Stomach (tissue), 9 donors: ENCODE measurements around the gene TBXAS1. TPM values are rescaled to one million over a fixed set of nuclear protein-coding genes. Genes with fewer than 3 reads are reported as not detected.

Experiments
- DNase-seq, 2 donors: peaks; one replicate each; pipeline versions ENCODE4 v3.0.0 to v3.0.0-alpha.2; 2013 to 2019
- H3K27ac ChIP-seq, 5 donors: fragments of 200-600 bp in 4 of 5; sonication (generic) in 4 of 5; one replicate each; pipeline ENCODE4 v1.5.1; 2013 to 2019; ENCODE audit warnings: mild to moderate bottlenecking in 1 of 5, moderate library complexity in 1 of 5
- H3K27me3 ChIP-seq, 3 donors: fragments of 200-600 bp; sonication (generic); one replicate each; pipeline ENCODE4 v1.5.1; 2017 to 2019; ENCODE audit warnings: mixed run types in 1 of 3
- H3K36me3 ChIP-seq, 4 donors: fragments of 200-600 bp; sonication (generic); 1 replicate in 3 of 4; 2 replicates in 1 of 4; pipeline ENCODE4 v1.5.1; 2016 to 2019
- H3K4me1 ChIP-seq, 4 donors: fragments of 200-600 bp; sonication (generic); one replicate each; pipeline ENCODE4 v1.5.1; 2016 to 2019
- H3K4me3 ChIP-seq, 4 donors: fragments of 200-600 bp; sonication (generic) in 3 of 4; one replicate each; pipeline ENCODE4 v1.5.1; 2016 to 2019; ENCODE audit warnings: mild to moderate bottlenecking in 1 of 4
- H3K9me3 ChIP-seq, 4 donors: fragments of 200-600 bp; sonication (generic); one replicate each; pipeline ENCODE4 v1.5.1; 2016 to 2019
- EP300 ChIP-seq: sonication (generic); formaldehyde crosslinking; IDR thresholded peaks from one replicate; pipeline ENCODE4 v1.6.1; 2017; ENCODE audit warnings: antibody characterized with exemption
- POLR2A ChIP-seq, 4 donors: fragments of 450-650 bp; IDR thresholded peaks; one replicate each; pipeline ENCODE4 v1.6.1; 2016; ENCODE audit warnings: antibody characterized with exemption in 4 of 4, control low read depth in 2 of 4, mild to moderate bottlenecking in 1 of 4, moderate library complexity in 1 of 4
- POLR2AphosphoS5 ChIP-seq, 3 donors: sonication (generic); formaldehyde crosslinking; IDR thresholded peaks; one replicate each; pipeline ENCODE4 v1.6.1; 2016; ENCODE audit warnings: antibody characterized with exemption in 3 of 3
- WGBS, 5 donors: extraction: QIAGEN DNeasy Blood & Tissue Kit in 3 of 5; methylation state at CpG; one replicate each; pipeline versions ENCODE4 v1.1.5 to v1.1.7; 2013 to 2018; 5-methylcytosine and 5-hydroxymethylcytosine counted together
- intact Hi-C: fragments of 100-400 bp; cut with DNase I; formaldehyde crosslinking; loops from one replicate; pipeline ENCODE4 v1.15.1; 2023; ENCODE audit warnings: low total_unique reads
- polyA plus RNA-seq, 3 donors: library from polyadenylated mRNA; stranded (reverse); fragments of 200-250 nt; gene quantifications; one replicate each; pipeline ENCODE4 v1.2.3, GENCODE V29; 2013
- total RNA-seq, 5 donors: library from RNA; depleted of rRNA; stranded (reverse); fragments of >200 nt; gene quantifications; one replicate each; pipeline versions ENCODE4 v1.1.0 to v1.2.3, GENCODE V29; 2014 to 2016
- TF ChIP-seq, protein P1 (sequence below), 7 experiments: fragments of 450-650 bp in 4 of 7; fragments of 200-600 bp in 3 of 7; sonication (generic) in 3 of 7; IDR thresholded peaks; one replicate each; pipeline ENCODE4 v1.5.1; 2016 to 2019; ENCODE audit warnings: antibody characterized with exemption in 7 of 7, control low read depth in 2 of 7, mild to moderate bottlenecking in 1 of 7
- donor health status: healthy with polysubstance abuse.
- donor health status: Bipolar disorder and iron deficiency.
- donor health status: healthy.

The TBXAS1 gene
- total and polyA plus RNA-seq, 8 donors = 1.4 to 92.8 (median 15.1) TPM

GRCh38 chr7:139932531-139932930 lies 103.5 kb downstream of the TBXAS1 start:
- Histone ChIP-seq H3K27me3 (no peaks in the 10 kb centered on the region), H3K36me3 (no peaks in the 10 kb centered on the region), H3K4me3 (no peak overlapping the region), H3K27ac (no peak overlapping the region), H3K9me3 (no peaks in the 10 kb centered on the region), H3K4me1 (peaks cover 0 to 14% (median 9%) of the 10 kb centered on the region in 4 donors)
- no peak for DNase-seq
- TF ChIP-seq POLR2AphosphoS5 (IDR thresholded peaks at IDR 0.05) (no peak), POLR2A (IDR thresholded peaks at IDR 0.05) (no peak)
- intact Hi-C loops = no loop called here

- H3K27me3 ChIP-seq = no peaks in the 10 kb centered on the region
- H3K4me1 ChIP-seq = peaks cover 0 to 15% (median 8%) of the 10 kb centered on the region in 4 donors
- no peak overlapping the region for H3K27ac ChIP-seq
- TF ChIP-seq, protein P1, sequence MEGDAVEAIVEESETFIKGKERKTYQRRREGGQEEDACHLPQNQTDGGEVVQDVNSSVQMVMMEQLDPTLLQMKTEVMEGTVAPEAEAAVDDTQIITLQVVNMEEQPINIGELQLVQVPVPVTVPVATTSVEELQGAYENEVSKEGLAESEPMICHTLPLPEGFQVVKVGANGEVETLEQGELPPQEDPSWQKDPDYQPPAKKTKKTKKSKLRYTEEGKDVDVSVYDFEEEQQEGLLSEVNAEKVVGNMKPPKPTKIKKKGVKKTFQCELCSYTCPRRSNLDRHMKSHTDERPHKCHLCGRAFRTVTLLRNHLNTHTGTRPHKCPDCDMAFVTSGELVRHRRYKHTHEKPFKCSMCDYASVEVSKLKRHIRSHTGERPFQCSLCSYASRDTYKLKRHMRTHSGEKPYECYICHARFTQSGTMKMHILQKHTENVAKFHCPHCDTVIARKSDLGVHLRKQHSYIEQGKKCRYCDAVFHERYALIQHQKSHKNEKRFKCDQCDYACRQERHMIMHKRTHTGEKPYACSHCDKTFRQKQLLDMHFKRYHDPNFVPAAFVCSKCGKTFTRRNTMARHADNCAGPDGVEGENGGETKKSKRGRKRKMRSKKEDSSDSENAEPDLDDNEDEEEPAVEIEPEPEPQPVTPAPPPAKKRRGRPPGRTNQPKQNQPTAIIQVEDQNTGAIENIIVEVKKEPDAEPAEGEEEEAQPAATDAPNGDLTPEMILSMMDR (IDR thresholded peaks at IDR 0.05) = no peak
- no peak for TF ChIP-seq POLR2A (IDR thresholded peaks at IDR 0.05)
- no peak for TF ChIP-seq EP300
- TF ChIP-seq POLR2AphosphoS5 (IDR thresholded peaks at IDR 0.05) = peak in 1 of 3 donors; percentile 49
- DNase-seq = peak in 1 of 2 donors; percentile 54
- 42 to 58% (median 50%) methylated on average over 2 of the region's 2 CpGs for WGBS, 5 donors
- intact Hi-C loops = no loop called here
- no peaks in the 10 kb centered on the region for H3K36me3 ChIP-seq
- H3K4me3 ChIP-seq = no peak overlapping the region
- H3K9me3 ChIP-seq = no peaks in the 10 kb centered on the region
Observed at GRCh38 chr7:139936760-139937310, 107.8 kb downstream of the TBXAS1 start.

DNA sequence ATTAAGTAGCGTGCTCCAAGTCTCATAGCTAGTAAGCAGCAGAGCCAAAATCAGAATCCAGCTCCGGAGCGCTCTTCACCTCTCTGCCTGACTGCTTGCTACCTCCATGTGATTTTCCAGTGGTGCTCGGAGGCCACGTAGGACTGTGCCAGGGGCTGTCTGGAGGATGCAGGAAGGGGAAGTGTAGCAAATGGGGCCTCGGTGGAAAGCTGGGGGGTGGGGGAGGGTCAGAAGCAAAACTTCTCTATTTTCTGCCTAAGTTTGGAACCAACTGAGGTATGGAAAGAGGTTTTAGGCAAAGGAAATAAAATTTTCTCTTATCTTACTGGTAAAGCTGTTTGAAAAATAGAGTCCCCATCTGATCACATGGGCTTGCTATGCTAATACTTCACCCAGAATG lies 108.7 kb downstream of the TBXAS1 start:
- no peak for TF ChIP-seq POLR2AphosphoS5 (IDR thresholded peaks at IDR 0.05)
- no peak for TF ChIP-seq POLR2A (IDR thresholded peaks at IDR 0.05)
- TF ChIP-seq EP300 = no peak
- intact Hi-C loops = no loop called here

GRCh38 chr7:139940866-139941265 lies 111.8 kb downstream of the TBXAS1 start:
- Histone ChIP-seq H3K4me3 (no peak overlapping the region), H3K9me3 (peaks cover 0 to 8% (median 6%) of the 10 kb centered on the region in 4 donors), H3K27me3 (no peaks in the 10 kb centered on the region), H3K4me1 (peaks cover 0 to 15% (median 8%) of the 10 kb centered on the region in 4 donors), H3K36me3 (no peaks in the 10 kb centered on the region), H3K27ac (no peak overlapping the region)
- no peak for DNase-seq
- WGBS, 5 donors = 79 to 85% (median 84%) methylated on average over 2 of the region's 2 CpGs
- intact Hi-C loops = no loop called here
- TF ChIP-seq POLR2A (IDR thresholded peaks at IDR 0.05) = no peak
- no peak for TF ChIP-seq POLR2AphosphoS5 (IDR thresholded peaks at IDR 0.05)
- TF ChIP-seq, protein P1 (IDR thresholded peaks at IDR 0.05) = no peak
- no peak for TF ChIP-seq EP300

More for the DNA sequence above, 108.7 kb downstream of the TBXAS1 start:
- WGBS, 5 donors = 73 to 82% (median 80%) methylated on average over 6 of the region's 6 CpGs
- Histone ChIP-seq H3K4me3 (no peak overlapping the region), H3K36me3 (no peaks in the 10 kb centered on the region), H3K4me1 (peaks cover 0 to 15% (median 8%) of the 10 kb centered on the region in 4 donors), H3K27me3 (no peaks in the 10 kb centered on the region), H3K27ac (no peak overlapping the region), H3K9me3 (no peaks in the 10 kb centered on the region)
- no peak for DNase-seq

- no peak for TF ChIP-seq POLR2A (IDR thresholded peaks at IDR 0.05)
- TF ChIP-seq, protein P1 (IDR thresholded peaks at IDR 0.05) = no peak
- no peak for TF ChIP-seq EP300
- no peak for TF ChIP-seq POLR2AphosphoS5 (IDR thresholded peaks at IDR 0.05)
- no peak for DNase-seq
- Histone ChIP-seq H3K36me3 (no peaks in the 10 kb centered on the region), H3K9me3 (peaks cover 0 to 14% (median 8%) of the 10 kb centered on the region in 4 donors), H3K4me3 (no peak overlapping the region), H3K27ac (no peak overlapping the region), H3K27me3 (no peaks in the 10 kb centered on the region), H3K4me1 (peaks cover 0 to 13% (median 8%) of the 10 kb centered on the region in 4 donors)
- WGBS, 5 donors = 86 to 96% (median 92%) methylated on average over 3 of the region's 3 CpGs
- intact Hi-C loops = no loop called here
Observed at GRCh38 chr7:139941421-139941820, 112.4 kb downstream of the TBXAS1 start.
